ENCODE data around the gene HHEX. TPM values are rescaled to one million over a fixed set of nuclear protein-coding genes. Genes with fewer than 3 reads are reported as not detected.

The HHEX gene
- total RNA-seq, 1 experiment from 2014 or later, result 11.0 TPM

- no peak overlapping the region for H3K9ac ChIP-seq (ENCODE audit: low read length)
- ChIA-PET POLR2A (no interaction called here), RAD21 (ENCODE audit: low non-redundant PET in 1 of 2, low total read pairs in 2 of 2, uncharacterized antibody in 2 of 2, unreplicated experiment in 2 of 2) (no interaction called here), CTCF (no interaction called here)
- DNase-seq (ENCODE audit: low read depth, low spot score) (no peak), ATAC-seq (no peak)
- no peaks in the 10 kb centered on the region for H3K79me2 ChIP-seq (ENCODE audit: insufficient read depth, low read length)
- H3K9me3 ChIP-seq (ENCODE audit: control insufficient read depth in 1 of 2, insufficient read depth in 1 of 2, low read depth in 1 of 2, low read length in 2 of 2), result peaks cover 0 to 4% of the 10 kb centered on the region in 2 experiments; a peak in 1 of 4 replicates
- H3K4me3 ChIP-seq (replicated peaks in 1 of 2; ENCODE audit: low read depth in 1 of 2, low read length in 2 of 2), result no peak overlapping the region
- no TSS peak for BruUV-seq (replicated peaks)
- H4K20me1 ChIP-seq (ENCODE audit: insufficient read depth), result no peaks in the 10 kb centered on the region
- no peaks in the 10 kb centered on the region for H3K9me2 ChIP-seq (ENCODE audit: insufficient read depth)
- TF ChIP-seq SRF (IDR thresholded peaks at IDR 0.05; ENCODE audit: low read depth), result no peak
- TF ChIP-seq EGR1 (IDR thresholded peaks at IDR 0.05; ENCODE audit: low read depth), result no peak
- TF ChIP-seq ELF1 (IDR thresholded peaks at IDR 0.05; ENCODE audit: borderline replicate concordance, low read depth), result no peak
- TF ChIP-seq YY1 (IDR thresholded peaks at IDR 0.05; ENCODE audit: extremely low read depth, insufficient replicate concordance, low read depth, low read length), result no peak
- no peak for TF ChIP-seq RAD21 (IDR thresholded peaks at IDR 0.05; ENCODE audit: low read depth)
- no peak for TF ChIP-seq TCF7L2 (IDR thresholded peaks at IDR 0.05; ENCODE audit: borderline replicate concordance, extremely low read depth, insufficient read depth, insufficient read length)
- no peak for TF ChIP-seq SIN3A (IDR thresholded peaks at IDR 0.05; ENCODE audit: low read depth)
- TF ChIP-seq REST (IDR thresholded peaks at IDR 0.05; ENCODE audit: low read depth), result no peak
- TF ChIP-seq ZFX (IDR thresholded peaks at IDR 0.05), result no peak
- TF ChIP-seq, protein P1, sequence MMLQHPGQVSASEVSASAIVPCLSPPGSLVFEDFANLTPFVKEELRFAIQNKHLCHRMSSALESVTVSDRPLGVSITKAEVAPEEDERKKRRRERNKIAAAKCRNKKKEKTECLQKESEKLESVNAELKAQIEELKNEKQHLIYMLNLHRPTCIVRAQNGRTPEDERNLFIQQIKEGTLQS (IDR thresholded peaks at IDR 0.05), result no peak
- no peak for TF ChIP-seq JUND (IDR thresholded peaks at IDR 0.05)
- no peak for TF ChIP-seq FOSL1 (IDR thresholded peaks at IDR 0.05; ENCODE audit: low read depth)
- no peak for TF ChIP-seq EZH2phosphoT487 (IDR thresholded peaks at IDR 0.05; ENCODE audit: borderline replicate concordance)
- no peak overlapping the region for H2AFZ ChIP-seq (ENCODE audit: low read depth, low read length, poor library complexity, severe bottlenecking)
- H3K4me2 ChIP-seq (ENCODE audit: low read length), result no peak overlapping the region
- no peak overlapping the region for H3K27ac ChIP-seq (ENCODE audit: low read depth, low read length)
- no peaks in the 10 kb centered on the region for H3K27me3 ChIP-seq (ENCODE audit: insufficient read depth, low read length)
- intact Hi-C loops (cut with micrococcal nuclease), result no loop called here
- no peaks in the 10 kb centered on the region; a peak in 1 of 4 replicates for H3K36me3 ChIP-seq (ENCODE audit: control insufficient read depth in 1 of 2, insufficient read depth in 2 of 2, low read length in 2 of 2)
- H3K4me1 ChIP-seq (ENCODE audit: control insufficient read depth in 1 of 2, insufficient read depth in 2 of 2, low read length in 2 of 2), result no peaks in the 10 kb centered on the region
Observed at GRCh38 chr10:92714872-92715271, 25.1 kb downstream of the HHEX start.
